K562 (cell line): ENCODE results near the gene HSD17B1.

Experiments
- CEBPZ ChIP-seq: fragments of 150-350 bp; IDR thresholded peaks from 2 replicates; pipeline ENCODE4 v1.6.1; 2014; ENCODE audit warnings: low read depth, mild to moderate bottlenecking, low read length, borderline replicate concordance
- CTCF ChIP-seq, 3 experiments: IDR thresholded peaks in 2 of 3; conservative IDR thresholded peaks in 1 of 3; 2 replicates each; pipeline ENCODE4 v1.5.1; 2011 to 2012; ENCODE audit warnings: low read length in 3 of 3, mild to moderate bottlenecking in 3 of 3, control low read depth in 2 of 3, improper control_type of control experiment in 1 of 3, inconsistent platforms in 1 of 3, low read depth in 1 of 3, mixed read lengths in 1 of 3, moderate library complexity in 1 of 3; ENCODE audit not compliant: insufficient read depth in 2 of 3
- PML ChIP-seq: IDR thresholded peaks from 2 replicates; pipeline ENCODE4 v1.6.1; 2012; ENCODE audit warnings: low read length, inconsistent platforms
- POLR2AphosphoS5 ChIP-seq: IDR thresholded peaks from 2 replicates; pipeline ENCODE4 v1.6.1; 2011; ENCODE audit warnings: mild to moderate bottlenecking, low read depth, low read length, moderate library complexity; ENCODE audit not compliant: control insufficient read depth, insufficient read depth
- SMC3 ChIP-seq: conservative IDR thresholded peaks from 2 replicates; pipeline ENCODE4 v1.6.1; 2011; ENCODE audit warnings: low read depth, low read length, improper control_type of control experiment; ENCODE audit not compliant: insufficient read depth
- THAP12 ChIP-seq: fragments of 250-450 bp; sonication (Bioruptor Pico); IDR thresholded peaks from 2 replicates; pipeline ENCODE4 v1.9.0; 2021; ENCODE audit warnings: mild to moderate bottlenecking, inconsistent platforms
- ZNF263 ChIP-seq: sonication (generic); formaldehyde crosslinking; IDR thresholded peaks from 2 replicates; pipeline ENCODE4 v1.8.0; 2022; ENCODE audit warnings: mild to moderate bottlenecking, missing genetic modification reagents, borderline replicate concordance

DNA sequence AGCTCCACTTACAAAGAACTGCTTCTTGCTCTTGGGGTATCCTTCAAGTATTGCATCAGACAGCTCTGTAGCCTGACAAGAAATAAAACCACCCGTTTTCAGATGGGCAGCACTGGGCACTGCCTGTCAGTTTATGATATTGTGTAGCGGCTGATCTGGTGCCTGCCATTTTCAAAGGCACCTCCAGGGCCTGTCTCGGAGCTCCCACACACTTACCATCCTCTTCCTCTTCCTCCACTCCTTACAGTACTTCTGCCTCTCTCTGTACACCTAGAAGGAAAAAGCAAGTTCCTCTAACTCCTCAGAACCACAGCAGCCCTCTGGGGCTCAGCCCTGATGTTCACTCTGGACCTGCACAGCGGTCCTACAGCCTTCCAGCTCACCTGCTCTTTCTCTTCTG lies 20.4 kb downstream of the HSD17B1 start:
- TF ChIP-seq CEBPZ: no peak
- no peak for TF ChIP-seq POLR2AphosphoS5
- TF ChIP-seq ZNF263 (CRISPR knock-in tag): no peak
- no peak for TF ChIP-seq CTCF (IDR thresholded peaks at IDR 0.05 in 2 of 3, conservative IDR thresholded peaks at IDR 0.05 in 1 of 3; ENCODE audit: insufficient read depth in 2 of 3, low read depth in 1 of 3, low read length in 3 of 3)
- no peak for TF ChIP-seq SMC3
- no peak for TF ChIP-seq PML
- no peak for TF ChIP-seq THAP12 (CRISPR knock-in tag)
